CD4-positive, alpha-beta T cell treated with Interleukin-1 beta for 1 hour (primary cell): Measurements from ENCODE around the gene MRPL53.
A peak's percentile ranks its signal among the peaks of the same experiment; 100 is the strongest.
"Not testable (repeated sequence)": the region's sequence is repeated elsewhere in the genome, so short reads cannot be mapped to it uniquely, and the experiment has no call there.

ENCODE experiments used
- DNase-seq, 2 donors: peaks; one replicate each; pipeline ENCODE4 v3.0.0-alpha.2; 2020 to 2022

Gene MRPL53

GRCh38 chr2:74502147-74502719 is 29.8 kb upstream of the MRPL53 start:
- no peak for DNase-seq

GRCh38 chr2:74501335-74502071 is 29.0 kb upstream of the MRPL53 start:
- no peak for DNase-seq

DNA sequence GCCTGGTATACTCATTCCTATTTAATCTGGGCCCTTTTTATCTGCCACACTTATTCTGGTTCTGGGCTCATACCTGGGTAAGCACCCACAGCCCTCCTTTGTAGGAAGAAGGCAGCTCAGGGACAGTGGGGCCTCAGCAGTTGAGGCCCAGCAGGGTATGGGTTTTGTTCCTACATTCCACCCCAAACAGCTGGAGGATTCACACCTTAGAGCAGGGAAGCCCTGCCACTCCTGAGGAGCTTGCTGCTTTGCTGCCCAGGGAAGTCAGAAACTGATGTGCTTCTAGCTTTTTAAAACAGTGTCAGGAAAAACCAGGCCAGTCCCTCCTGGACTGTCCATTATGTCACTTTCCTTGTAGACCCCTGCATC is 28.1 kb upstream of the MRPL53 start:
- DNase-seq, result no peak

GRCh38 chr2:74499940-74500577 is 27.6 kb upstream of the MRPL53 start:
- DNase-seq, result no peak

- no peak for DNase-seq
These were observed 26.9 kb upstream of the MRPL53 start, which contains the start of gene LBX2 for GRCh38 chr2:74499267-74499939. Gene LBX2, minus strand, starts transcription at chr2:74499603. Its CDS starts 66 bp downstream, at chr2:74499537.

- no peak for DNase-seq
These were observed 26.2 kb upstream of the MRPL53 start for GRCh38 chr2:74498500-74499266.

DNA sequence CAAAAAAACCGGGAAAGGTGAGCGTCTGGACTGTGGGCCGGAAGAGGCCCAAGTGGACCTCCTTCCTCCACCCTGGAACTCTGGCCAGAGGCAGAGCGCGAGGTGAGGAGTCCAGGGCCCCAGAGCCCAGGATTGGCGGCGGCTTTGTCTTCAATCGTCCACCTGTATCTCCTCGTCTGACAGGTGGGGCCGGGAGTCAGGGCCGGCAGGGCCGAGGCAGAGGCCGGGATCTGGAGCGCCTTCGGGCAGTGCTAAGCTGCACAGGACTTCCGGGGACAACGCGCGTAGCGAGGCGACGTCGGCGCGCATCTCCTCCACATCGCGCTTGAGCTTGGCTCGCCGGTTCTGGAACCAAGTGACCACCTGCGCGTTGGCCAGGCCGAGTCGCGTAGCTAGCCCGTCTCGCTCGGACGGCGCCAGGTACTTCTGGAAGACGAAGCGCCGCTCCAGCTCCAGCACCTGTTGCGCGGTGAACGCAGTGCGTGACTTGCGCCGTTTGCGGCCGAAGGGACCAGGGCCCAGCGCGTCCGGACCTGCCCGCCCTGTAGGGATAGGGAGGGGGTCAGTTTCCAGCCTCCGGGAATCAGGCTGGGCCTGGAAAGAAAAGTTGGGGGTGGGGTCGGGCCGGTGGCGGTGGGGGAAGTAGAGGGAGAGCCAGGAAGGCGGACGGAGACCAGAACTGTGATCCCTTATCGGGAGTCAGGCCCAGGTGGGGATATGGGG is 25.5 kb upstream of the MRPL53 start:
- DNase-seq, result no peak

DNA sequence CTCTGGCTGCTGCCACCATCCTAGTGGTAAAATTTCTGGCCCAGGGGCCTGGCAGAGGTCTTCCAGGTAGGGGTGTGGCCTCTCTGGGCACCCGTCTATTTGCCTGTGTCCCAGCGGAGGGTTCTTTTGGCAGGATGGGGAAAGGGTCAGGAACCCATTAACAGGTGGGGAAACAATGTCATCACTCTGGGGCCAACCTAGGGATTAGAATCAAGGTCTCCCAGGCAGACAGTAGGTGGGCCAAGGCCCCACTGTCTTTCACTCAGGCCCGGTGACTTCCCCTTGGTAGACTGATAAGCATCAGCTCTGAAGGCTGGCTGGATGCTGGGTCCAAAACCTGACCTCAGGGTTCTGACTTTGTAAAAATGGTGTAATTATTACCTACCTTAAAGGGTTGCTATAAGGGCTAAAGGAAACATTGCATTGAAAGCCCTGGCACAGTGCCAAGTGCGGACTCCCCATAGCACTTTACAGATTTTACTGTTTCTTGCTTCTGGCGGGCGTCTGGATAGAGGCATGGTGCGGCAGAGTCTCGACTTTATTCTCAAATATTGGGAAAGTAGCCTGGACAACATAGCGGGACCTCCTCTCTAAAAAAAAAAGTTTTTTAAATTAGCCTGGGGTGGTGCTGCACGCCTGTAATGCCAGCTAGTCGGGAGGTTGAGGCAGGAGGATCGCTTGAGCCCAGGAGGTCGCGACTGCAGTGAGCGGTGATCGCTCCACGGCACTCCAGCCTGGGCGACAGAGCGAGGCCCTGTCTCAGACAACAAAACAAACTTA is 24.7 kb upstream of the MRPL53 start:
- DNase-seq, result no peak

- DNase-seq, result no peak
These were observed 23.0 kb upstream of the MRPL53 start for GRCh38 chr2:74495440-74495839.

GRCh38 chr2:74493546-74493945 is 21.1 kb upstream of the MRPL53 start:
- DNase-seq, result no peak

DNA sequence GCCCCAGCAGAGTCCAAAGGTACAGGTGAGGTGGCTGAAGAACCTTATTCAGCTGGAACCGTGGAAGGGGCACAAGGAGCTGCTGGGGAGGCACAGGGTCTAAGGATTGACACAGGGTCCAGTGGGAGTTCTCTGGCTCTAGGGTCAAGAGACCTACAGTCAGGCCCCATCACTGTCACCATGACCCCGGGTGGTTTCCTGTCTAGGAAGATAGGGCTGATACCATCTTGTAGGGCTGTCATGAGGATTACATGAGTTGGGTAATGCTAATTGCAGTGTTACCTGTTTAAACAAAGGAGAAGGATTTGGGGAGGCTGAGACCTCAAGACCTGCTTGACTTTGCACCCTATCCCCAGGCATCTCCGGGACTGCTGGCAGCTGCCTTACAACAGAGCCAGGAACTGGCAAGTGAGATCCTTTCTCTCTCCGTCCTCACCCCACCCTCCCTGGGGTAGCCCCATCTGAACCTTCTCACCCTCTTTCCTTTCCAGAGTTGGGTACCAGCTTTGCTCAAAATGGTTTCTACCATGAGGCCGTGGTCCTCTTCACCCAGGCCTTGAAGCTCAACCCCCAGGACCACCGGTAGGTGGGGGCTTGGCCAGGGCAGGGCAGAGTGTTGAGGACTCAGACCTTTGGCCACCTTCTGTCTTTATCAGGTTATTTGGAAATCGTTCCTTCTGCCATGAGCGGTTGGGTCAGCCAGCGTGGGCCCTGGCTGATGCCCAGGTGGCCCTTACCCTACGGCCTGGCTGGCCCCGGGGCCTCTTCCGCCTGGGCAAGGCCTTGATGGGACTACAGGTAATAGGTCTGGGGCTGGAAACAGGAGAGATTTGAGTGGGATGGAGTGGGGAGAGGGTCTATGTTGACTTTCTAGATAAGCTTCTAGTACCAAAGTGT is 19.4 kb upstream of the MRPL53 start:
- no peak for DNase-seq

DNA sequence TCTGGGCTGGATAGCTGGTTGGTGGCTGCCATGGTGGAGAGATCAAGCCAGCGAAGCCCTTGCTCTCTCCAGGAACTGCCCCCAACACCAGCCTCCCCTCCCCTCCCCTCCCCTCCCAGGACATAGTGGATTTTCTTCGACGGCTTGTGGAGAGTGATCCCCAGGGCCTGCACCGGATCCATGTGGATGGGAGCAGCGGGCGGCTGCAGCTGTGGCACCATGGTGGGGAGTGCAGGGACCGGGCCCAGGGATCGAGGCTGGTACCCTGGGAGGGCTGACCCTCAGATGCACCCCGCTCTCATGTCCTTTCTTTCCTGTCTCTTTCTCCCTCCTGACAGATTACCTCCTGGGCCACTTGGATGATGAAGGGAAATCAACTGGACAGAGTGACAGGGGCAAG is 17.4 kb upstream of the MRPL53 start:
- no peak for DNase-seq

DNA sequence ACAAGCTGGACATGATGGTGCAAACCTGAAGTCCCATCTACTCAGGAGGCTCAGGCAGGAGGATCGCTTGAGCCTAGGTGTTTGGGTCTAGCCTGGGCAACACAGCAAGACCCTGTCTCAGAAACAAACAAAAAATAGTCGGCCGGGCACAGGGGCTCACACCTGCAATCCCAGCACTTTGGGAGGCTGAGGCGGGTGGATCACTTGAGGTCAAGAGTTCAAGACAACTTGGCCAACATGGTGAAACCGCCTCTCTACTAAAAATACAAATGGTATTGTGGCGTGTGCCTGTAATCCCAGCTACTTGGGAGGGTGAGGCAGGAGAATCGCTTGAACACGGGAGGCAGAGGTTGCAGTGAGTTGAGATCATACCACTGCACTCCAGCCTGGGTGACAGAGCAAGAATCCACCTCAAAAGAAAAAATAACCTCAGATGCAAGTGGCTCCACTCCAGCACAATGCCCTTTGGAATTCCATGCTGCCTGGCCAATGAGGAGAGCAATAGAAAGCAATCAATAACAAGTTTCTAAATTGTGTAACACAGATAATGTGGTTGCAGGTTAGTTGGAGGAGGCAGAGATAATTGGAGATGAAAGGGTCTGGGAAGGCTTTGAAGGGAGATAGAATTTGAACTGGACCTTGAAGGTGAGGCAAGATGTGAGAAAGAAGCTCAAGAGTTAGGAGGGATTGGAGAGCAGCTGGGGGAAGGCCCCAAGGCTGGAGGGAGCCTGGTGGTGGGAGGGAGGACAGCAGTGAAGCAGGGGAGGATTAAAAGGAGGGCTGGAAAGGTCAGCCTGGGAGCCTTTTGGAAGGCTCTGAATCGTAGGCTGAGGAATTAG is 16.4 kb upstream of the MRPL53 start:
- no peak for DNase-seq

GRCh38 chr2:74486141-74486540 is 13.7 kb upstream of the MRPL53 start:
- DNase-seq, result no peak

DNA sequence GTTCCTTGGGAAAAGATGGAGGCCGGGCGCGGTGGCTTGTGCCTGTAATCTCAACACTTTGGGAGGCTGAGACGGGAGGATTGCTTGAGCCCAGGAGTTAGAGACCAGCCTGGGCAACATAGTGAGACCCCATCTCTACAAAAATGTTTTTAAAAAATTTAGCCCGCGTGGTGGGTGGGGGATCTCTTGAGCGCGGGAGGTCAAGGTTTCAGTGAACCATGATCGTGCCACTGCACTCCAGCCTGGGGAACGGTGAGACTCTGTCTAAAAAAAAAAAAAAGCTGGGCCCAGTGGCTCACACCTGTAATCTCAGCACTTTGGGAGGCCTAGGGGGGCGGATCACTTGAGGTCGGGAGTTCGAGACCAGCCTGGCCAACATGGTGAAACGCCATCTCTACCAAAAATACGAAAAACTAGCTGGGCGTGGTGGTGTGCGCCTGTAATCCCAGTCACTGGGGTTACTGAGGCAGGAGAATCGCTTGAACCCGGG is 11.2 kb upstream of the MRPL53 start:
- not testable (repeated sequence) for DNase-seq

DNA sequence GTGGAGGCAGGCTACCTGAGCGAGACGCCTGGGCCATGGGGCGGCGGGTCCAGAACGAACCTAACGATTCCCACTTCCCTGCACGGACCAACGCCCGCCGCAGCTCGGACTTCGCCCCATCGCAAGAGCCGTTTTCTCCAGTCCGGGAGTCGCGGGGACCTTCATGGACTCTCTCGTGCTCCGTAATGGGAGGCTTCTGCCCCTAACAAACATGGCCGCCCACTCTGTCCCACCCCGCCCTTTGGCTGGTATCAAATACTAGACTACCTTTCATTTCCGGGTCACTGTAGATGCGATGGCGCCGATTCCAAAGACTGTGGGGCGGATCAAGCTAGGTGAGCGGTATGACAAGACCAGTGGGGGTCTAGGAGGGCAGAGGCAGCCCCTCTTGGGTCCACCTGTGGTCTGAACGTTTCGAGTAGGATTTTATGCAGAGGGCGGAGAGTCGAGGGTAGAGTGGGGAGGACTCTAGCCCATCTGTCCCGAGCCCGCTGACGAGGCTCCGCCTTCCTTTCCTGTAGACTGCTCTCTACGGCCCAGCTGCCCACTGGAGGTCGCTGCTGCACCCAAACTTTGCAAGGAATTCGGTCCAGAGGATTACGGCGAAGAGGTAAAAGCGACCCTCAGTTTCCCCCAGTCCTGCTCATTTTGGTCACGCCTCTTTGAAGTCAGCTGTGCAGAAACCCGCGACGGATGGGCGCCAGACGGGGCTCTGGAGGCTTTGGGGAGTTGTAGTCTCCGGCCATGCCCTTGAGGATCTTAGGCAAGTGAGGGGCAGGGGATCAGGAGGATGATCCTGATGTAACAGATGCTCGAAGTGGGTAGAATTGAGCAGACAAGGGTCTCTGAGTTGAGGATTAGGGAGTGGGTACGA is 10.6 kb upstream of the MRPL53 start, which contains the start of the genes CCDC142 and TTC31:
Gene CCDC142, minus strand, starts transcription at position 198 of the 874 bp plus-strand sequence. Its CDS starts 161 bp downstream, at position 37.
Gene TTC31, plus strand, starts transcription at position 281 of the 874 bp plus-strand sequence. Its CDS starts 15 bp downstream, at position 296.
- DNase-seq, result peak; percentile 93 to 95

DNA sequence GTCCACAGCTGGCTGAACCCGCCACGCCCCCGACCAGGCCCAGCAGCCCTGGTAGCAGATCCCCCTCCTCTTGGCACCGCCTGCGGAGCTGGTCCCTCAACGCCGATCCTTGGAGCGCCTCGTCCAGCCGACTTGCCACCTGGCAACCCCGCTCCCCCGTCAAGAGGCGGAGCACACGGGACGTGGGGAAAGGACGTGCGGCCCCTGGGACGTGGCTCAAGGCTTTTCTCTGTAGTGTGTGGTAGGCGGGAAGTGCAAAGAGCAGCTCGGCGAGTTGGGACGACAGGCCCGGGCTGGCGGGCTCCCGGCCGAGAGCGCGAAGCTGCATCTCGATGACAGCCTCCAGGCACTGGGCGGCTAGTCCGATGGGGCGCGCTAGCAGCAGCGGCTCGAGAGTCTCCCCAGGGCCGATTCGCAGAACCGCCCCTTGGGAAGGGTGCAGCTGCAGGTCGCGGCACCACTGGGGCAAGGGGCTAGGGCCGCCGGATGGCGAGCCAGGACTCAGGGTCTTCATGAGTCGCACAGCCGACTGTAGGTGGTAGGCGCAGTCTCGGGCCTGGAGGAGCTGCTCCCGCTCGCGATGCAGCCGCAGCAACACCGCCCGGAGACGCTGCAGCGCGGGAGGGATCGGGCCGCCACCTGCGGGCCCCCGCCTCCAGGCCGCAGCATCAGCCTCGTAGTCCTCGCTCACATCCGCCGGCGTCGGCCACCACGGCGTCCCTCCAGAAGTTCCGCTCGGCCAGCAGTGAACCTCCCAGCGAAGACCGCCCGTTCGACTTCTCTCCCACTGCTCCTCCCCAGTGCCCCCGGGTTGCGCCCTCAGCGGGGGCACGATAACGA is 9.7 kb upstream of the MRPL53 start:
- peak; percentile 60 to 65 for DNase-seq
